AG09319 (cell line): ENCODE data around the gene CAPN10.

Experiments
- DNase-seq: peaks from one replicate; pipeline ENCODE4 v3.0.0-alpha.2; 2010; ENCODE audit warnings: low read depth; ENCODE audit errors: extremely low read depth
- TF ChIP-seq, protein P1 (sequence below): IDR thresholded peaks from 2 replicates; pipeline ENCODE4 v1.5.1; 2011; ENCODE audit warnings: low read depth, mild to moderate bottlenecking, inconsistent platforms, low read length, moderate library complexity

CAPN10 gene

GRCh38 chr2:240598311-240598911 is 11.9 kb downstream of the CAPN10 start:
- TF ChIP-seq, protein P1, sequence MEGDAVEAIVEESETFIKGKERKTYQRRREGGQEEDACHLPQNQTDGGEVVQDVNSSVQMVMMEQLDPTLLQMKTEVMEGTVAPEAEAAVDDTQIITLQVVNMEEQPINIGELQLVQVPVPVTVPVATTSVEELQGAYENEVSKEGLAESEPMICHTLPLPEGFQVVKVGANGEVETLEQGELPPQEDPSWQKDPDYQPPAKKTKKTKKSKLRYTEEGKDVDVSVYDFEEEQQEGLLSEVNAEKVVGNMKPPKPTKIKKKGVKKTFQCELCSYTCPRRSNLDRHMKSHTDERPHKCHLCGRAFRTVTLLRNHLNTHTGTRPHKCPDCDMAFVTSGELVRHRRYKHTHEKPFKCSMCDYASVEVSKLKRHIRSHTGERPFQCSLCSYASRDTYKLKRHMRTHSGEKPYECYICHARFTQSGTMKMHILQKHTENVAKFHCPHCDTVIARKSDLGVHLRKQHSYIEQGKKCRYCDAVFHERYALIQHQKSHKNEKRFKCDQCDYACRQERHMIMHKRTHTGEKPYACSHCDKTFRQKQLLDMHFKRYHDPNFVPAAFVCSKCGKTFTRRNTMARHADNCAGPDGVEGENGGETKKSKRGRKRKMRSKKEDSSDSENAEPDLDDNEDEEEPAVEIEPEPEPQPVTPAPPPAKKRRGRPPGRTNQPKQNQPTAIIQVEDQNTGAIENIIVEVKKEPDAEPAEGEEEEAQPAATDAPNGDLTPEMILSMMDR = no peak
- DNase-seq = no peak

DNA sequence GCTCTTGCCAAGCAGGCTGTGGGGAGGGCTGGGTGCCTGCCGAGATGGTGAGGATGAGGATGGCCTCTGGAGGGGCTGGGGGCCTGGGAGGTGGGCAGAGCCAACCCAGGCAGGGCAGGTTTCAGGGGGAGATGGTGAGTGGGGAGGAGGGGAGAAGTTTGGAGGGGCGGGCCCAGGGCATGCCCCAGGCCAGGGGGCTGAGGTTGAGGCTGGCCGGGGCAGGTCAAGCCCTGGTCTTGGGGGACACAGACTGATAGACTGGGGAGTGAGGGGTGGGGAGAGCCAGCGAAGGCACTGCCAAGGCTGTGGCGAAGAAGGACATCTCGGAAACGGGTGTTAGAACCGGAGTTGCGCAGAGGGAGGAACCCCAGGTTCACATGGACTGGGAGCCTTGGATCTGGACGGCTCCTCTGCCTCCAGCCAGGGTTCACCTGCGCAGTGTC is 12.6 kb downstream of the CAPN10 start:
- TF ChIP-seq, protein P1 = no peak
- no peak for DNase-seq

GRCh38 chr2:240600451-240600961 is 14.0 kb downstream of the CAPN10 start:
- DNase-seq = no peak
- TF ChIP-seq, protein P1 = no peak

DNA sequence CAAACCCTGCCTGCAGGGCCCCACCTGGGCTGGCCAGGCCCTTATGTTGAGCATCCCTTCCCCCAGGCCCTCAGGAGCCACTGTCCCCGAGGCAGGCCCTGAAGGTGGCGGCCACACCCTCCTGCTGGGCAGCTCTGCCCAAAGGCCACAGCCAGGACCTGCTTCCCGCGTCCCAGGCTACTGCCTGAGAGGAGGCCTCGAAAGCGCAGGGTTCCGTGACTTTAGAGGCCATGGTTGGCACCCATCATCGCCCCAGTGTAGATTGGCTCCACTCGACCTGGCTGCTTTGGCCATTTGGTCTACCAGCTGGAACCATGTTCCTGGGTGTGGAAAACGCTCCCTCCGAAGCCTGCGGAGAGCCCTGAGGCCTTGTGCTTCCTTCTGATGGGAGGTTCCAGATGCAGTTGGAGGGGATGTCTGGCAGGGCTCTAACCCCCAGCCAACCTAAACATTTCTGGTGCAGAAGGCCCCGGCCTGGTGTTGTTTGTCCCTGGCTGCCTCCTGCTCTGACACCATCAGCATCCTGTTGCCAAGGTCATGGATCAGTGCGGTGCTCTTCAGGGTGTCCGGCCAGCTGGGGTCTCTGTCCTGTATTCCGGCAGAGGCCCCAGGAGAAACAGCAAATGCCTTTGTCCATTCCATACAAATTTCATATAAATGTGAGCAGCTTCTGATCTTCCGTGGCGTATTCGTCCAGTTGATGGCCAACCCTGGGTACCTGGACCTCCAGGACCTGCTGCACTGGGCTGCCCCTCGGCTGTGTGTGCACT is 14.7 kb downstream of the CAPN10 start:
- TF ChIP-seq, protein P1 = no peak
- no peak for DNase-seq

- DNase-seq = no peak
- TF ChIP-seq, protein P1 = no peak
Measured at GRCh38 chr2:240601831-240602160, 15.3 kb downstream of the CAPN10 start.

GRCh38 chr2:240602266-240603050 is 15.9 kb downstream of the CAPN10 start:
- TF ChIP-seq, protein P1 = no peak
- DNase-seq = no peak
